HL-60 (cell line): ENCODE measurements around the gene FKTN.

Source experiments
- CTCF ChIP-seq: IDR thresholded peaks from one replicate; pipeline ENCODE4 v1.5.1; 2011; ENCODE audit warnings: low read length, control low read depth, inconsistent platforms; ENCODE audit not compliant: insufficient read depth
- GABPA ChIP-seq: IDR thresholded peaks from 2 replicates; pipeline ENCODE4 v1.6.1; 2012; ENCODE audit warnings: low read depth
- POLR2AphosphoS5 ChIP-seq: IDR thresholded peaks from 2 replicates; pipeline ENCODE4 v1.6.1; 2012; ENCODE audit warnings: low read depth
- REST ChIP-seq: IDR thresholded peaks from 2 replicates; pipeline ENCODE4 v1.6.1; 2012; ENCODE audit warnings: low read depth; ENCODE audit not compliant: insufficient replicate concordance

- TF ChIP-seq CTCF (no peak), REST (no peak), POLR2AphosphoS5 (no peak), GABPA (no peak)
These were observed 46.5 kb upstream of the FKTN start for GRCh38 chr9:105511446-105511845.
